Activated CD4-positive, alpha-beta T cell treated with anti-CD3 and anti-CD28 coated beads, Interleukin-2, amount 50 U/mL, for 4 hours (primary cell): ENCODE results near the gene DAGLB.
"Not testable (repeated sequence)": the region's sequence is repeated elsewhere in the genome, so short reads cannot be mapped to it uniquely, and the experiment has no call there.

Experiments
- DNase-seq, 2 experiments: peaks; one replicate each; pipeline ENCODE4 v3.0.0-alpha.2; 2020

DAGLB gene

GRCh38 chr7:6425948-6426347 lies 21.8 kb downstream of the DAGLB start:
- no peak for DNase-seq

- DNase-seq: no peak
Measured at GRCh38 chr7:6423942-6424701, 23.6 kb downstream of the DAGLB start.

DNA sequence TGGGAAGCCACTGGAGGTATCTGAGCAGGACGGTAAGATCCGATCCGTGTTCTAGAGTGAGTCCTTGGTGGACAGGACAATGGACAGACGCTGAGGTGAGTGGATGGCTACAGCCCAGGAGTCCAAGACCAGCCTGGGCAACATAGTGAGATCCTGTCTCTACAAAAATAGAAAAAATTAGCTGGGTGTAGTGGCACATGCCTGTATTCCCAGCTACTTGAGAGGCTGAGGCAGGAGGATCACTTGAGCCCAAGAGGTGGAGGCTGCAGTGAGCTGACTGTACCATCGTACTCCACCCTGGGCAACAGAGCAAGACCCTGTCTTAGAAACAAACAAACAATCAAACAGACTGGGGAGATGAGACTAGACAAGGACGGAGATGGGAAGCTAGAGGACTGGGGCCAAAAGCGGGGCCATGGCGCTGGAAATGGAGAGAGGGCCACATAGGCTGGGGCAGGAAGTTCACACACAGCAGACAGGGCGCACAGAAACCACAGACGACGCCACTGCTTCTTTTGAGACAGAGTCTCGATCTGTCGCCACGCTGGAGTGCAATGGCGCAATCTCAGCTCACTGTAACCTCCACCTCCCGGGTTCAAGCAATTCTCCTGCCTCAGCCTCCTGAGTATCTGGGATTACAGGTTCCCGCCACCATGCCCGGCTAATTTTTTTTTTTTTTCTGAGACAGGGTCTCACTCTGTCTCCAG lies 24.7 kb downstream of the DAGLB start:
- DNase-seq: no peak

DNA sequence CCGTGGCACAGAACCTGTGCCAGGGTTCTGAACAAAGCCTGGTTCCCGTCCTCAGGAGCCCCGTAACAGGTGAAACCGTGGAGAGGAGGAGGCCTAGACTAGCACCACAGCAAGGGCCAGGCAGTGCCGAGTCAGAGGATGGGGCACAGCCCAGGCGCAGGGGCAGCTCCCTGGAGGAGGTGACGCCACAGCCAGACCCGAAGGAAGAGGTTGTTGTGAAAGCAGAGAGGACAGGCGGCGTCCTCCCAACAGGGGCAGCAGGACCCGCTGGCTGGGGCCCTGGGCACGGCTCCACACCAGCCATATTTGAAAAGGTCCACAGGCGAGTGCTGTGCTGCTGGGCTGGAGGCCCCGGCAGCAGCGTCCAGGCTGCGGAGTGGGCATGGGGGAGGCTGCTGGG lies 25.7 kb downstream of the DAGLB start:
- DNase-seq: no peak

DNA sequence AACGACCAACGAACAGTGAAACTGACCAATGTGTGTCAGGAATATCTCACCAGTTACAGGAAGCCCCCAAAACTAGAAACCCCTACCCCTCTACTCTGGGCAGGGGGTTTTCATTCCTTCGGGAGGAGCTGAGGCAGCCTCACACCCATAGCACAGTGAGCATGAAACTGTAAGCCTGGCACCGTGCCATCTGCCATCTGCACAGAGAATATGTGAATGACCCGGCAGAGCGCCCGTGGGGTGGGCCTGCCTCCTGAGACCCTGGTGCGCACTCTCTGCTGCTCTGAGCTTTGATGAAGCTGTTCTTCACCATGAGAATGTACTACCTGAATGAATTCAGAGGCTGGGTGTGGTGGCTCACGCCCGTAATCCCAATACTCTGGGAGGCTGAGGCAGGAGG lies 27.1 kb downstream of the DAGLB start:
- DNase-seq: no peak

DNA sequence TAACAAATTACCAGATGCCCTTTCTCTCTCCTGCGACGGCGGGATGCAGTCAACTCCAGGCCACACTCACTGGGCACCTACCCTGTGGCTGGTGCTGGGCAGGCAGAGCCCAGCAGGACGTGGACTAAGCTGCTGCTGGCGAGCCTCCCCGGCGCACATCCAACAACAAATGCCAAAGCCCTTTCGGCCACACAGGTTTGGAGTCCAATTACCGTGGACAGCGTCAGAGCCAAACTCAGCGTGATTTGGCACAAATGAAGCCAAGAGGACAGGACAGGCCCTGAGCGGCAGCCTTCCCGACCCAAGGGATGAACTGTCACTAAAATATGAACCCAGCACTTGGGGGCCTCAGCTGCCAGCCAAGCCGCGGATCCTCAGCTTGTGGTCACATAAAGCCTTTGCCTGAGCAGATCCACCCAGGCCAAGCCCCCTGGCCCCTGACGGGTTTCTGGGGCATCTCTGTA lies 28.4 kb downstream of the DAGLB start:
- DNase-seq: no peak

- DNase-seq: no peak
Measured at GRCh38 chr7:6417408-6417807, 30.3 kb downstream of the DAGLB start.

DNA sequence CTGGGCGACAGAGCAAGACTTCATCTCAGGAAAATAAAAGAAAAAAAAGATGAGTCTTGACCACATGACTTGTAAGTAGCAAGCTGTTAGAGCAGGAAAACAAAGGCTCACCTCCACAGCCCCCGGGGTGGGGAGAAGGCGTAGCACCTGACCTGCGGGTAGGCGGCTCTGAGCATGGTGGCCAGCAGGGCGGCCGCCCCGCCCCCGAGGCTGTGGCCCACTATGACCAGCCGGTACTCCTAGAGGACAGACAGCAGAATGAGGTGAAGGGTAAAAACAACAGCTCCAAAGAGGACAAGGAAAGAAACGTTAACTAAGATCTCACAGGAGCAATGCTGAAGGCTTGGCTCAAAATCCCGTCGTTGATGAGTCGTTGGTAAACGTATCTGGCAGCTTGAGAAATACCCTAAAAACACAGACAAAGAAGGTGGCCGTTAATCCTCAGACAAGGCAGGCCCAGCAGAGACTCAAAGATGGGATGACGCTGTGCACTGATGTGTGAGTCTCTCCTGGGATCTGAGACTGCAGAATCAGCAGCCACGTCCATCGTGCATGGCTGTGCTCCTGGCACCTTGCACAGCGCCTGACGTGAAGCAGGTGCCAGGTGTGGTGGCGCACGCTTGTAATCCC lies 31.1 kb downstream of the DAGLB start:
- no peak for DNase-seq

DNA sequence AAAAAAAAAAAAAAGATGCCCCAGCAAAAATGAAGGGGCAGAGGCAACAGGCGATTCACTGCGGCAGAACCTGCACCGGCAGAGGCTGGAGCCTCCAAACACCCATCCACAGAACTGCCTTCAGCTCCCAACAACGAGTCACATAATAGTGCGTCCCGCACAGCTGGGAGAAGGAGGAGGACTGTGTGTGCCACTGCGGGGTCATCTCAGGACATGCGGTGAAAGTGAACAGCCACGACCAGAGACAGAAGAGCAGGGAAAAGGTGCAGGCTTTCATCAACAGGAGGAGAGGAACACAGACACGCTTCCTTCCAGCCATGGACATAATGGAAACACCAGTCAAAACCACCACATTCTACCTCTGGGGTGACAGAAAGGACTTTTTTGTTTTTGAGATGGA lies 34.1 kb downstream of the DAGLB start:
- no peak for DNase-seq

GRCh38 chr7:6409944-6410693 lies 37.6 kb downstream of the DAGLB start:
- no peak for DNase-seq

DNA sequence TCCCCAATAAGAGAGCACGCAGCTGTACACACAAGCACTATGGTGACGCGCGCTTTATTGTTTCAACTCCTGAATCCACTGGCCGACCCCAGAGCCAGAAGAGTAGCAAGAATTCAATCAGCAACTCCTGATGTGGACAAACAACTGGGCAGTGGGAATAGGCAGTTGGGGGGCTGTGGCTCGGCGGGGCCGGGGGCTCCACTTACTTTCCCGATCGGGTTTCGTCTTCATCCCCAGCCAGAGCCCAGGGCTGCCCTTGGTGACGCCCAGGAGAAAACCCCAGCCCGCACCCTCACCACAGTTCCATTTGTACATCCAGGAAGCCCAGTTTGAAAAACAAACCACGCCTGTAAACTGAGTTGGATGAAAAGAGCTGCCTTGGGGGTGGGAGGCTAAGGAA lies 38.7 kb downstream of the DAGLB start:
- DNase-seq: no peak

- no peak for DNase-seq
Measured at GRCh38 chr7:6407434-6407833, 40.3 kb downstream of the DAGLB start.

DNA sequence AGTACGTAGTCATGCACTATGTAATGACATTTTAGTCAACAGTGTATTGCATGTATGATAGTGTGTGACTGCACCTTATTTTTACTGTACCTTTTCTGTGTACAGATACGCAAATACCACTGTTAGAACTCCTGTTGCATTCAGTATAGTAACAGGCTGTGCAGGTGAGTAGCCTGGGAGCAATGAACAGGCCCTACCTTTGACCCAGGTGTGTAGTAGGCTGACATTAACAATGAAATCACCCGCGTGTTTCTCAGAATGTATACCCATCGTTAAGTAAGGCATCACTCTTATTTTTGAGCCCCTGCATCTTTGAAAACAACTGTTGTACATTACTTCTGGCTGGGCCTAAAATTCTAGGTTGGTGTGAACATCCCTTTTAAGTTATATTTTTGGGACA lies 41.6 kb downstream of the DAGLB start:
- no peak for DNase-seq

DNA sequence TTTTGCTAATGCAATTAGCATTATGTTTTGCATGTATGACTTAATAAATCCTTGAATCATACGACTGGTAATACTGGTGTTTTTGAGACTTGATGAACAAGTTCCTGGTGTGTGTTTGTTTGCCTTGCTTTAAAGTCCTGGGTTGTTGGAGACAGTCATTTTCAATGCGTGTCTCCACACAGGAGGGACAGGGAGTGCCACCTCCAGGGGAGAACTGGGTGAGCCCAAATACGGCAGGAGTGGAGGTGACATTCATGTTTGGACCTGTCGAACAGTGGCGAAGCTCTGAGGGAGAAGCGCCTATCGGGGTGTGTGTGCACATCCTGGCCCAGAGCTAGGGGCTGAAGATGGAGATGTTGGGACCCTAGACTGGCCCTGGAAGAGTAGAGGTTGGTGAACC lies 43.8 kb downstream of the DAGLB start:
- DNase-seq: no peak

DNA sequence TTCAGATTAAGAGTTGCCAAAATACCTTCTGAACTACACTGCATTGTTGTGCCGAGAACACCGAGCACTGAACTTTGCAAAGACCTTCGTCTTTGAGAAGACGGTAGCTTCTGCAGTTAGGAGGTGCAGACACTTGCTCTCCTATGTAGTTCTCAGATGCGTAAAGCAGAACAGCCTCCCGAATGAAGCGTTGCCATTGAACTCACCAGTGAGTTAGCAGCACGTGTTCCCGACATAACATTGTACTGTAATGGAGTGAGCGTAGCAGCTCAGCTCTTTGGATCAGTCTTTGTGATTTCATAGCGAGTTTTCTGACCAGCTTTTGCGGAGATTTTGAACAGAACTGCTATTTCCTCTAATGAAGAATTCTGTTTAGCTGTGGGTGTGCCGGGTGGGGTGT lies 45.0 kb downstream of the DAGLB start:
- DNase-seq: no peak

GRCh38 chr7:6402041-6402440 lies 45.7 kb downstream of the DAGLB start:
- no peak for DNase-seq

- DNase-seq: no peak
Measured at GRCh38 chr7:6401536-6401935, 46.2 kb downstream of the DAGLB start.

DNA sequence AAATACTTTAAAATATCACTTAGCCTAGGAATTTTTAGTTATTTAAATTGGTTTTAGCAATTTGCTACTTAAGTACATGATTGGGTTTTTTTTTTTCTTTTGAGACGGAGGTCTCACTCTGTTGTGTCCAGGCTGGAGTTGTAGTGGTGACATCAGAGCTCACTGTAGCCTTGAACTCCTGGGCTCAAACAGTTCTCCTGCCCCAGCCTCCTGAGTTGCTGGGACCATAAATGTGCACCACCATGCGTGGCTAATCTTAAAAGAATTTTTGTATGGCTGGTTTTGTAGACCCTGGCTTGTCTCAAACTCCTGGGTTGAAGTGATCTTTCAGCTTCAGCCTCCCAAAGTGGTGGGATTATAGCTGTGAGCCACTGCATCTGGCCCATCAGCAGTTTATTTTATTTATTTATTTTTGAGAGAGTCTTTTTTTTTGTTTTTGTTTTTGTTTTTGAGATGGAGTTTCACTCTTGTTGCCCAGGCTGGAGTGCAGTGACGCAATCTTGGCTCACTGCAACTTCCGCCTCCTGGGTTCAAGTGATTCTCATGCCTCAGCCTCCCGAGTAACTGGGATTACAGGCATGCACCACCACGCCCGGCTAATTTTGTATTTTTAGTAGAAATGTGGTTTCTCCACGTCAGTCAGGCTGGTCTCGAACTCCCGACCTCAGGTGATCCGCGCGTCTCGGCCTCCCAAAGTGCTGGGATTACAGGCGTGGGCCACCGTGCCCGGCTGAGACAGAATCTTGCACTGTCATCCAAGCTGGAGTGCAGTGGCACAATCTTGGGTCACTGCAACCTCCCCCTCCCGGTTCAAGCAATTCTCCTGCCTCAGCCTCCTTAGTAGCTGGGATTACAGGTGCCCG lies 47.3 kb downstream of the DAGLB start:
- DNase-seq: not testable (repeated sequence)

DNA sequence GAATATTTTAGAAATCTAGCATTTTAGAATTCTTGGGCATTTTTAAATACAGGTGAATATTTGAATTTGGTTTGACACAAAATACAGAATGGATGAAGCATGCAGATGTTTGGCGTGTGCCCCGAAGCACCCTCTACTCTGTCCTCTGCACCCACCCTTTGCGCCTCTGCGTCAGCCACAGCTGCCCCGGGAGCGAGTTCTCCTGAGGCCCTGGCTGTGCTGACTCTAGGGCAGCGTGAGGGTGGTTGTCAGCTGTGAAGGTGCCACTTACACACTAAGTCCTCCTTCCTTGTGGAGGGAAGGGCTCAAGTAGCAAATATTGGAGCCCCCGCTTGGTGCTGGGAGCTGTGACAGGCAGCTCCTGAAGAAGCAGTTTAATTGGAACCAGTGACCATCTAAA lies 48.4 kb downstream of the DAGLB start:
- DNase-seq: no peak

DNA sequence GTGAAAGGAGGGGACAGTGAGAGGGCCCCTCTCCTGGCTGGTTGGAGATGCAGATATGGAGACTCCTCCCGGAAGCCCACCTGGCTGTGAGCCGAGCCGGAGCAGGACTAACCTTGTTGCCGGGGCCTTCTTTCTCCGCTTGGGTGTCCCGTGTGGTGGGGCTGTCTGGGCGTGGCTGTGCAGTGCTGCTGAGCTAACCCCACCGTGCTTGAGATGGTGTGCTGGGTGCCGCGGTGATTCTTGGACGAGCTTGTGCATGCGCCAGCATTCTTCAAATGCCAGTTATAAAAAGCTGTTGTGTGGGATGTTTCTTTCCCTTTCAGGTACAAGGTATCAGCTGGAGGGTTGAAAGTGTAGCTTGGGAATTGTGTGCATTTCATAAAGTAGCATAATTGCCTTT lies 48.8 kb downstream of the DAGLB start:
- no peak for DNase-seq

DNA sequence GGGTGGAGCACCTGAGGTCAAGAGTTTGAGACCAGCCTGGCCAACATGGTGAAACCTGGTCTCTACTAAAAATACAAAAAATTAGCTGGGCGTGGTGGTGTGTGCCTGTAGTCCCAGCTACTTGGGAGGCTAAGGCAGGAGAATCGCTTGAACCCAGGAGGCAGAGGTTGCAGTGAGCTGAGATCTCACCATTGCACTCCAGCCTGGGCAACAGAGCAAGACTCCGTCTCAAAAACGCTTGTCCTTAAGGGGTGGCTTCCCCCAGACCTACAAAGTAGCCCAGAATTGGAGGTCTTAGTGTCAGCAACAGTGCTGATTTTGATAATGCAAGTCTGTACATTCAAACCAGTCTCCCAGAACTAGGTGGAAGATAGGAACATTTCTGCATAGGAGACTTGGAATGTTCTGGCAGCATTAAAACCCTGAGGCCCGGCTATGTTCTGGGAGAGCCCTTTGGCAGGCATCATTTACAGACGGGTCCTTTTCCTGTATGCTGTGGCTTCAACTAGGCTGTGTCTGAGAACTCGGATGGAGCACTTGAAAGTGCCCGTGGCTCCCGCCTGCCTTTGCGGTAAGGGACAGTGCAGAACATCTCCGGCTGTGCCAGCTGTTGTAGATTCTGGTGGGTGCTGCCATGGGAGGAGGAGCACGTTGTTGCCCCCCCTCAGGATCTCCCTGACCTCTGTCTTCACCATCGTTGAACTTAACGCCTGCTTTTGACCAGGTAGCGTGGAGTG lies 49.8 kb downstream of the DAGLB start:
- DNase-seq: not testable (repeated sequence)
